Measurements from ENCODE around the gene ACTN1. TPM values are rescaled to one million over a fixed set of nuclear protein-coding genes. Genes with fewer than 3 reads are reported as not detected.
A peak's percentile ranks its signal among the peaks of the same experiment; 100 is the strongest.

ACTN1 gene
- total and polyA plus RNA-seq, 2 experiments from 2014 or later: 121 to 280 TPM

DNA sequence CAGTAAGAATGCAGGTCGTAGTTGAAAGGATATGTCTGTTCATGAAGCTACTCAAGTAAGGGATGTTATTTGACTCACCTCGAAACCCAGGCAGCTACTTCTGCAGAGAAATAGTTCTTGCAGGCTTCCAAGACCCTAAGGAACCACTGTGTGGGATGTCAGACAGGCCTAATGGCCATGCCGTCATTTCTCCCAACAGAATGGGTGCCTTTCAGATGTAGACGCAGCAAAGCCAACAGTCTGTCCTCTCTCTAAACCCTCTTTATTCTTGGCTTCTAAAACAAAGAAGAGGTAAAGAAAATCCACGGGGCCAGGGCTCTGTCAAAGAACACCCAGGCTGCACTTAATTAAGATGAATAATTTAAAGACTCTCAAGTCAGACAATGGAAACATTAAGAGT lies 19.0 kb upstream of the ACTN1 start:
- Mint-ChIP-seq H3K4me1 (peaks cover 9% of the 10 kb centered on the region), H3K27ac (no peak overlapping the region), H3K9me3 (no peaks in the 10 kb centered on the region; the same call in 2 of the 3 replicates), H3K36me3 (ENCODE audit: low read depth) (no peaks in the 10 kb centered on the region; the same call in 2 of the 3 replicates), H3K4me3 (no peak overlapping the region), H3K27me3 (ENCODE audit: insufficient read depth, low read depth, poor library complexity) (peaks cover 6% of the 10 kb centered on the region)
- ATAC-seq: peak; percentile 75
- Histone ChIP-seq H3K27me3 (ENCODE audit: insufficient read depth) (no peaks in the 10 kb centered on the region), H2AFZ (peak overlapping the region; percentile 85), H3K79me2 (replicated peaks; ENCODE audit: insufficient read depth) (no peaks in the 10 kb centered on the region), H4K20me1 (replicated peaks; ENCODE audit: insufficient read depth) (no peaks in the 10 kb centered on the region), H3K4me3 (no peak overlapping the region), H3F3A (replicated peaks; ENCODE audit: low read depth) (0 out of 2 replicates have a peak, but pooled peaks cover 2% of the 10 kb centered on the region), H3K4me2 (0 out of 2 replicates have a peak overlapping the region, but pooled peaks have one; percentile 1), H3K27ac (ENCODE audit: low read depth) (no peak overlapping the region), H3K4me1 (ENCODE audit: insufficient read depth) (peaks cover 8% of the 10 kb centered on the region; the same call in 1 of the 2 replicates), H3K9me2 (ENCODE audit: insufficient read depth) (no peaks in the 10 kb centered on the region), H3K36me3 (ENCODE audit: insufficient read depth) (no peaks in the 10 kb centered on the region)
- DNase-seq (ENCODE audit: low spot score): no peak
- TF ChIP-seq, protein P1, sequence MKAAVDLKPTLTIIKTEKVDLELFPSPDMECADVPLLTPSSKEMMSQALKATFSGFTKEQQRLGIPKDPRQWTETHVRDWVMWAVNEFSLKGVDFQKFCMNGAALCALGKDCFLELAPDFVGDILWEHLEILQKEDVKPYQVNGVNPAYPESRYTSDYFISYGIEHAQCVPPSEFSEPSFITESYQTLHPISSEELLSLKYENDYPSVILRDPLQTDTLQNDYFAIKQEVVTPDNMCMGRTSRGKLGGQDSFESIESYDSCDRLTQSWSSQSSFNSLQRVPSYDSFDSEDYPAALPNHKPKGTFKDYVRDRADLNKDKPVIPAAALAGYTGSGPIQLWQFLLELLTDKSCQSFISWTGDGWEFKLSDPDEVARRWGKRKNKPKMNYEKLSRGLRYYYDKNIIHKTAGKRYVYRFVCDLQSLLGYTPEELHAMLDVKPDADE (IDR thresholded peaks at IDR 0.05): no peak
- TF ChIP-seq, protein P2, sequence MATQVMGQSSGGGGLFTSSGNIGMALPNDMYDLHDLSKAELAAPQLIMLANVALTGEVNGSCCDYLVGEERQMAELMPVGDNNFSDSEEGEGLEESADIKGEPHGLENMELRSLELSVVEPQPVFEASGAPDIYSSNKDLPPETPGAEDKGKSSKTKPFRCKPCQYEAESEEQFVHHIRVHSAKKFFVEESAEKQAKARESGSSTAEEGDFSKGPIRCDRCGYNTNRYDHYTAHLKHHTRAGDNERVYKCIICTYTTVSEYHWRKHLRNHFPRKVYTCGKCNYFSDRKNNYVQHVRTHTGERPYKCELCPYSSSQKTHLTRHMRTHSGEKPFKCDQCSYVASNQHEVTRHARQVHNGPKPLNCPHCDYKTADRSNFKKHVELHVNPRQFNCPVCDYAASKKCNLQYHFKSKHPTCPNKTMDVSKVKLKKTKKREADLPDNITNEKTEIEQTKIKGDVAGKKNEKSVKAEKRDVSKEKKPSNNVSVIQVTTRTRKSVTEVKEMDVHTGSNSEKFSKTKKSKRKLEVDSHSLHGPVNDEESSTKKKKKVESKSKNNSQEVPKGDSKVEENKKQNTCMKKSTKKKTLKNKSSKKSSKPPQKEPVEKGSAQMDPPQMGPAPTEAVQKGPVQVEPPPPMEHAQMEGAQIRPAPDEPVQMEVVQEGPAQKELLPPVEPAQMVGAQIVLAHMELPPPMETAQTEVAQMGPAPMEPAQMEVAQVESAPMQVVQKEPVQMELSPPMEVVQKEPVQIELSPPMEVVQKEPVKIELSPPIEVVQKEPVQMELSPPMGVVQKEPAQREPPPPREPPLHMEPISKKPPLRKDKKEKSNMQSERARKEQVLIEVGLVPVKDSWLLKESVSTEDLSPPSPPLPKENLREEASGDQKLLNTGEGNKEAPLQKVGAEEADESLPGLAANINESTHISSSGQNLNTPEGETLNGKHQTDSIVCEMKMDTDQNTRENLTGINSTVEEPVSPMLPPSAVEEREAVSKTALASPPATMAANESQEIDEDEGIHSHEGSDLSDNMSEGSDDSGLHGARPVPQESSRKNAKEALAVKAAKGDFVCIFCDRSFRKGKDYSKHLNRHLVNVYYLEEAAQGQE (IDR thresholded peaks at IDR 0.05; ENCODE audit: unreplicated experiment): no peak
- TF ChIP-seq ZNF331 (CRISPR knock-in tag; IDR thresholded peaks at IDR 0.05; ENCODE audit: low read depth) (no peak), JUNB (IDR thresholded peaks at IDR 0.05; ENCODE audit: unreplicated experiment) (no peak), POLR2AphosphoS5 (IDR thresholded peaks at IDR 0.05; ENCODE audit: low read depth) (no peak), NANOG (IDR thresholded peaks at IDR 0.05; ENCODE audit: borderline replicate concordance) (no peak)

DNA sequence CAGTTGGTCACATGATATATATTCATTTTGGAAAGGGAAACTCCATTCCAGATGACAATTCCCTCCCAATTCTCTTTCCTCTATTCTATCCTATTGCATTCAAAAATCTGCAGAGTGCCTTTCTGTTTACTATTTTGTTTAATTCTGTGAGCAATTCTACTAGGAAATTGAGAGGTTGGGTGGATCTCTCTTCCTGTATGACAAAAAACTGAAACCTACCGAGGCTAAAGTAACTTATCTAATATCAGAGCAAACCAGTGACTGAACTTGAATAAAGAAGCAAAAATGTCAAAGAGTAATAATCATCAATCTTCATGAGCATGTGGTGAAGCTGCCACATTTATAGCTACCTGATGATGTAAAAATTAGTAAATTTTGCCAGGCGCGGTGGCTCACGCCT lies 16.6 kb upstream of the ACTN1 start:
- no peak overlapping the region for H3K4me3 Mint-ChIP-seq
- Histone ChIP-seq H3K79me2 (replicated peaks; ENCODE audit: insufficient read depth) (no peaks in the 10 kb centered on the region), H3F3A (replicated peaks; ENCODE audit: low read depth) (0 out of 2 replicates have a peak, but pooled peaks cover 2% of the 10 kb centered on the region), H3K4me1 (ENCODE audit: insufficient read depth) (peaks cover 8% of the 10 kb centered on the region; the same call in 1 of the 2 replicates), H3K4me3 (no peak overlapping the region), H4K20me1 (replicated peaks; ENCODE audit: insufficient read depth) (no peaks in the 10 kb centered on the region), H3K27ac (ENCODE audit: low read depth) (no peak overlapping the region), H3K4me2 (no peak overlapping the region), H3K36me3 (ENCODE audit: insufficient read depth) (no peaks in the 10 kb centered on the region), H2AFZ (no peak overlapping the region), H3K27me3 (ENCODE audit: insufficient read depth) (no peaks in the 10 kb centered on the region), H3K9me2 (ENCODE audit: insufficient read depth) (no peaks in the 10 kb centered on the region)
- H3K4me1 Mint-ChIP-seq: peaks cover 9% of the 10 kb centered on the region
- H3K9me3 Mint-ChIP-seq: no peaks in the 10 kb centered on the region; the same call in 2 of the 3 replicates
- no peaks in the 10 kb centered on the region for H3K36me3 Mint-ChIP-seq (ENCODE audit: low read depth)
- H3K27me3 Mint-ChIP-seq (ENCODE audit: insufficient read depth, low read depth, poor library complexity): peaks cover 5% of the 10 kb centered on the region
- H3K27ac Mint-ChIP-seq: no peak overlapping the region
- ATAC-seq (no peak), DNase-seq (ENCODE audit: low spot score) (no peak)
- no peak for TF ChIP-seq EZH2 (IDR thresholded peaks at IDR 0.05; ENCODE audit: low read depth, unreplicated experiment)
- TF ChIP-seq STAT1 (IDR thresholded peaks at IDR 0.05; ENCODE audit: unreplicated experiment): no peak
- no peak for TF ChIP-seq POLR2AphosphoS5 (IDR thresholded peaks at IDR 0.05; ENCODE audit: low read depth)
- no peak for TF ChIP-seq EZH2phosphoT487 (IDR thresholded peaks at IDR 0.05; ENCODE audit: unreplicated experiment)
- no peak for TF ChIP-seq ZNF114 (CRISPR knock-in tag; IDR thresholded peaks at IDR 0.05)
- TF ChIP-seq, protein P1 (IDR thresholded peaks at IDR 0.05): no peak
- TF ChIP-seq NANOG (IDR thresholded peaks at IDR 0.05; ENCODE audit: borderline replicate concordance): no peak
- TF ChIP-seq, protein P3, sequence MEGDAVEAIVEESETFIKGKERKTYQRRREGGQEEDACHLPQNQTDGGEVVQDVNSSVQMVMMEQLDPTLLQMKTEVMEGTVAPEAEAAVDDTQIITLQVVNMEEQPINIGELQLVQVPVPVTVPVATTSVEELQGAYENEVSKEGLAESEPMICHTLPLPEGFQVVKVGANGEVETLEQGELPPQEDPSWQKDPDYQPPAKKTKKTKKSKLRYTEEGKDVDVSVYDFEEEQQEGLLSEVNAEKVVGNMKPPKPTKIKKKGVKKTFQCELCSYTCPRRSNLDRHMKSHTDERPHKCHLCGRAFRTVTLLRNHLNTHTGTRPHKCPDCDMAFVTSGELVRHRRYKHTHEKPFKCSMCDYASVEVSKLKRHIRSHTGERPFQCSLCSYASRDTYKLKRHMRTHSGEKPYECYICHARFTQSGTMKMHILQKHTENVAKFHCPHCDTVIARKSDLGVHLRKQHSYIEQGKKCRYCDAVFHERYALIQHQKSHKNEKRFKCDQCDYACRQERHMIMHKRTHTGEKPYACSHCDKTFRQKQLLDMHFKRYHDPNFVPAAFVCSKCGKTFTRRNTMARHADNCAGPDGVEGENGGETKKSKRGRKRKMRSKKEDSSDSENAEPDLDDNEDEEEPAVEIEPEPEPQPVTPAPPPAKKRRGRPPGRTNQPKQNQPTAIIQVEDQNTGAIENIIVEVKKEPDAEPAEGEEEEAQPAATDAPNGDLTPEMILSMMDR (conservative IDR thresholded peaks at IDR 0.05; ENCODE audit: low read depth in 2 of 2): no peak
- TF ChIP-seq ZNF331 (CRISPR knock-in tag; IDR thresholded peaks at IDR 0.05; ENCODE audit: low read depth): no peak
- TF ChIP-seq CREB1 (CRISPR knock-in tag; IDR thresholded peaks at IDR 0.05; ENCODE audit: low read depth): no peak
- no peak for TF ChIP-seq JUNB (IDR thresholded peaks at IDR 0.05; ENCODE audit: unreplicated experiment)
